GM23338 (cell line): Measurements from ENCODE around the gene GUCY1A1. TPM values are rescaled to one million over a fixed set of nuclear protein-coding genes. Genes with fewer than 3 reads are reported as not detected.

Experiments used
- ATAC-seq: fragments of 200-7000 bp; cut with Tn5 transposase; 3 replicates; pipeline ENCODE4 v1.9.1; 2020
- DNase-seq: peaks from one replicate; pipeline ENCODE4 v3.0.0-alpha.2; 2015; ENCODE audit warnings: low spot score
- H2AFZ ChIP-seq: fragments of 200-600 bp; sonication (generic); 2 replicates; pipeline ENCODE4 v1.8.0; 2016; ENCODE audit warnings: antibody characterized with exemption, mild to moderate bottlenecking, moderate library complexity
- H3F3A ChIP-seq: fragments of 200-600 bp; sonication (generic); replicated peaks from 2 replicates; pipeline ENCODE4 v1.8.0; 2017; ENCODE audit warnings: antibody characterized with exemption, mixed run types, low read depth
- H3K27ac ChIP-seq: fragments of 200-600 bp; sonication (generic); 2 replicates; pipeline ENCODE4 v1.6.1; 2016; ENCODE audit warnings: low read depth
- H3K27me3 ChIP-seq: fragments of 200-600 bp; sonication (generic); 2 replicates; pipeline ENCODE4 v1.8.0; 2016; ENCODE audit warnings: mild to moderate bottlenecking, mixed run types, moderate library complexity; ENCODE audit not compliant: insufficient read depth
- H3K36me3 ChIP-seq: fragments of 200-600 bp; sonication (generic); 2 replicates; pipeline ENCODE4 v1.8.0; 2016; ENCODE audit warnings: mild to moderate bottlenecking; ENCODE audit not compliant: insufficient read depth
- H3K4me1 ChIP-seq: fragments of 200-600 bp; sonication (generic); 2 replicates; pipeline ENCODE4 v1.8.0; 2016; ENCODE audit warnings: mild to moderate bottlenecking, moderate library complexity; ENCODE audit not compliant: insufficient read depth
- H3K4me2 ChIP-seq: fragments of 200-600 bp; sonication (generic); 2 replicates; pipeline ENCODE4 v1.7.1; 2017; ENCODE audit warnings: mixed run types
- H3K4me3 ChIP-seq: fragments of 200-600 bp; sonication (generic); 2 replicates; pipeline ENCODE4 v1.6.1; 2016; ENCODE audit warnings: mixed run types
- H3K79me2 ChIP-seq: fragments of 200-600 bp; sonication (generic); replicated peaks from 2 replicates; pipeline ENCODE4 v1.8.0; 2017; ENCODE audit warnings: mild to moderate bottlenecking; ENCODE audit not compliant: insufficient read depth
- H3K9me2 ChIP-seq: fragments of 200-600 bp; sonication (generic); 2 replicates; pipeline ENCODE4 v1.8.0; 2017; ENCODE audit not compliant: insufficient read depth
- H4K20me1 ChIP-seq: fragments of 200-600 bp; sonication (generic); replicated peaks from 2 replicates; pipeline ENCODE4 v1.8.0; 2017; ENCODE audit warnings: mild to moderate bottlenecking; ENCODE audit not compliant: insufficient read depth
- H3K27ac Mint-ChIP-seq: 2 replicates; pipeline ENCODE4 v1.8.0; 2020; ENCODE audit warnings: inconsistent platforms, mild to moderate bottlenecking, moderate library complexity, mixed read lengths
- H3K27me3 Mint-ChIP-seq: 3 replicates; pipeline ENCODE4 v1.8.0; 2022; ENCODE audit warnings: low read depth, mild to moderate bottlenecking, moderate library complexity, mixed read lengths, inconsistent platforms; ENCODE audit not compliant: insufficient read depth, poor library complexity
- H3K36me3 Mint-ChIP-seq: 3 replicates; pipeline ENCODE4 v1.8.0; 2021; ENCODE audit warnings: low read depth, mild to moderate bottlenecking, inconsistent platforms, moderate library complexity, mixed read lengths
- H3K4me1 Mint-ChIP-seq: 3 replicates; pipeline ENCODE4 v1.8.0; 2020; ENCODE audit warnings: mild to moderate bottlenecking, inconsistent platforms, mixed read lengths
- H3K4me3 Mint-ChIP-seq: 3 replicates; pipeline ENCODE4 v1.8.0; 2021; ENCODE audit warnings: moderate library complexity, mild to moderate bottlenecking, inconsistent platforms, mixed read lengths
- H3K9me3 Mint-ChIP-seq: 3 replicates; pipeline ENCODE4 v1.8.0; 2020; ENCODE audit warnings: moderate library complexity, mild to moderate bottlenecking, inconsistent platforms, mixed read lengths
- CREB1 ChIP-seq: fragments of 250-450 bp; sonication (Bioruptor Pico); IDR thresholded peaks from 2 replicates; pipeline ENCODE4 v1.5.0; 2020; ENCODE audit warnings: low read depth, mild to moderate bottlenecking, moderate library complexity
- EZH2 ChIP-seq: fragments of 200-600 bp; sonication (generic); IDR thresholded peaks from one replicate; pipeline ENCODE4 v1.8.0; 2017; ENCODE audit warnings: antibody characterized with exemption, mild to moderate bottlenecking, low read depth; ENCODE audit not compliant: unreplicated experiment
- EZH2phosphoT487 ChIP-seq: fragments of 200-600 bp; sonication (generic); IDR thresholded peaks from one replicate; pipeline ENCODE4 v1.8.1; 2018; ENCODE audit warnings: antibody characterized with exemption; ENCODE audit not compliant: unreplicated experiment
- JUNB ChIP-seq: IDR thresholded peaks from one replicate; pipeline ENCODE4 v1.6.1; 2016; ENCODE audit warnings: antibody characterized with exemption; ENCODE audit not compliant: unreplicated experiment
- NANOG ChIP-seq: IDR thresholded peaks from 2 replicates; pipeline ENCODE4 v1.6.1; 2016; ENCODE audit warnings: antibody characterized with exemption, borderline replicate concordance
- POLR2AphosphoS5 ChIP-seq: IDR thresholded peaks from 2 replicates; pipeline ENCODE4 v1.6.1; 2016; ENCODE audit warnings: antibody characterized with exemption, low read depth
- STAT1 ChIP-seq: IDR thresholded peaks from one replicate; pipeline ENCODE4 v1.6.1; 2016; ENCODE audit warnings: antibody characterized with exemption; ENCODE audit not compliant: unreplicated experiment
- ZNF114 ChIP-seq: fragments of 250-450 bp; sonication (Bioruptor Pico); IDR thresholded peaks from 2 replicates; pipeline ENCODE4 v1.5.0; 2020; ENCODE audit warnings: mild to moderate bottlenecking, moderate library complexity
- polyA plus RNA-seq: library from polyadenylated mRNA; unstranded; fragments of >200 nt; fragmentation: Nextera tagmentation; extraction: Ambion mirVana; gene quantifications from 2 replicates; pipeline ENCODE4 v1.2.1, GENCODE V29; 2016
- total RNA-seq: library from RNA; depleted of rRNA; stranded (reverse); fragments of >200 nt; shearing (Covaris generic); gene quantifications from 2 replicates; pipeline ENCODE4 v1.2.3, GENCODE V29; 2014
- TF ChIP-seq, protein P1 (sequence below), 2 experiments: fragments of 200-600 bp in 1 of 2; sonication (generic) in 1 of 2; conservative IDR thresholded peaks; 2 replicates each; pipeline versions ENCODE4 v1.5.1 to v1.6.1; 2016 to 2017; ENCODE audit warnings: antibody characterized with exemption in 2 of 2, low read depth in 2 of 2, mild to moderate bottlenecking in 2 of 2, moderate library complexity in 1 of 2
- TF ChIP-seq, protein P2 (sequence below): IDR thresholded peaks from one replicate; pipeline ENCODE4 v1.6.1; 2018; ENCODE audit warnings: antibody characterized with exemption; ENCODE audit not compliant: unreplicated experiment
- TF ChIP-seq, protein P3 (sequence below): IDR thresholded peaks from 2 replicates; pipeline ENCODE4 v1.6.1; 2016; ENCODE audit warnings: antibody characterized with exemption

Gene GUCY1A1
- total and polyA plus RNA-seq, 2 experiments from 2014 or later, result not detected

DNA sequence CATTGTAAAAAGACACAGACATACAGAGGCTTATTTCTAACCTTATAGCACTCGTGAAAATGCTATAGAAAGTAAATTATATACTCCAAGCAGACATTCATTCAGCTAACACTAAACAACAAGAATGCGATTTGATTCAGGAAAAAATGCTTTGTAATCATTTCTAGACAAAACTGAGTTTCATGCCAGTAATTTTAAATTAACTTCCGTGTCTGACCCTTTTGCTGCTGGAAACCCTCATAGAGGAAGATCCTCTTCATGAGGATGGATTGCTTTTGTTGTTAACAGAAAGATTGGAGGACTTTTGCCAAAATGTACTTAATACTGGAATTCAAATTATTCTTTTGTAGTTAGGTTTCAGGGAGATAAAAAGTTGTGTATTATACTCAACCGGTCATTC lies 43.3 kb downstream of the GUCY1A1 start:
- Mint-ChIP-seq H3K4me3 (no peak overlapping the region), H3K27me3 (peaks cover 2% of the 10 kb centered on the region), H3K27ac (no peak overlapping the region), H3K4me1 (peaks cover 6% of the 10 kb centered on the region; the same call in 2 of the 3 replicates), H3K9me3 (no peaks in the 10 kb centered on the region), H3K36me3 (no peaks in the 10 kb centered on the region)
- Histone ChIP-seq H4K20me1 (no peaks in the 10 kb centered on the region), H3K79me2 (no peaks in the 10 kb centered on the region), H3K36me3 (no peaks in the 10 kb centered on the region), H3K4me3 (no peak overlapping the region), H3K4me1 (no peaks in the 10 kb centered on the region), H3K27ac (no peak overlapping the region), H3K4me2 (no peak overlapping the region), H2AFZ (no peak overlapping the region), H3K27me3 (no peaks in the 10 kb centered on the region), H3K9me2 (peaks cover 5% of the 10 kb centered on the region), H3F3A (no peaks in the 10 kb centered on the region)
- DNase-seq (no peak), ATAC-seq (no peak)
- TF ChIP-seq STAT1 (no peak), JUNB (no peak), NANOG (no peak), EZH2 (no peak), ZNF114 (CRISPR knock-in tag) (no peak), EZH2phosphoT487 (no peak), POLR2AphosphoS5 (no peak), CREB1 (no peak)
- TF ChIP-seq, protein P1, sequence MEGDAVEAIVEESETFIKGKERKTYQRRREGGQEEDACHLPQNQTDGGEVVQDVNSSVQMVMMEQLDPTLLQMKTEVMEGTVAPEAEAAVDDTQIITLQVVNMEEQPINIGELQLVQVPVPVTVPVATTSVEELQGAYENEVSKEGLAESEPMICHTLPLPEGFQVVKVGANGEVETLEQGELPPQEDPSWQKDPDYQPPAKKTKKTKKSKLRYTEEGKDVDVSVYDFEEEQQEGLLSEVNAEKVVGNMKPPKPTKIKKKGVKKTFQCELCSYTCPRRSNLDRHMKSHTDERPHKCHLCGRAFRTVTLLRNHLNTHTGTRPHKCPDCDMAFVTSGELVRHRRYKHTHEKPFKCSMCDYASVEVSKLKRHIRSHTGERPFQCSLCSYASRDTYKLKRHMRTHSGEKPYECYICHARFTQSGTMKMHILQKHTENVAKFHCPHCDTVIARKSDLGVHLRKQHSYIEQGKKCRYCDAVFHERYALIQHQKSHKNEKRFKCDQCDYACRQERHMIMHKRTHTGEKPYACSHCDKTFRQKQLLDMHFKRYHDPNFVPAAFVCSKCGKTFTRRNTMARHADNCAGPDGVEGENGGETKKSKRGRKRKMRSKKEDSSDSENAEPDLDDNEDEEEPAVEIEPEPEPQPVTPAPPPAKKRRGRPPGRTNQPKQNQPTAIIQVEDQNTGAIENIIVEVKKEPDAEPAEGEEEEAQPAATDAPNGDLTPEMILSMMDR (conservative IDR thresholded peaks at IDR 0.05; ENCODE audit: low read depth in 2 of 2), result no peak
- TF ChIP-seq, protein P2, sequence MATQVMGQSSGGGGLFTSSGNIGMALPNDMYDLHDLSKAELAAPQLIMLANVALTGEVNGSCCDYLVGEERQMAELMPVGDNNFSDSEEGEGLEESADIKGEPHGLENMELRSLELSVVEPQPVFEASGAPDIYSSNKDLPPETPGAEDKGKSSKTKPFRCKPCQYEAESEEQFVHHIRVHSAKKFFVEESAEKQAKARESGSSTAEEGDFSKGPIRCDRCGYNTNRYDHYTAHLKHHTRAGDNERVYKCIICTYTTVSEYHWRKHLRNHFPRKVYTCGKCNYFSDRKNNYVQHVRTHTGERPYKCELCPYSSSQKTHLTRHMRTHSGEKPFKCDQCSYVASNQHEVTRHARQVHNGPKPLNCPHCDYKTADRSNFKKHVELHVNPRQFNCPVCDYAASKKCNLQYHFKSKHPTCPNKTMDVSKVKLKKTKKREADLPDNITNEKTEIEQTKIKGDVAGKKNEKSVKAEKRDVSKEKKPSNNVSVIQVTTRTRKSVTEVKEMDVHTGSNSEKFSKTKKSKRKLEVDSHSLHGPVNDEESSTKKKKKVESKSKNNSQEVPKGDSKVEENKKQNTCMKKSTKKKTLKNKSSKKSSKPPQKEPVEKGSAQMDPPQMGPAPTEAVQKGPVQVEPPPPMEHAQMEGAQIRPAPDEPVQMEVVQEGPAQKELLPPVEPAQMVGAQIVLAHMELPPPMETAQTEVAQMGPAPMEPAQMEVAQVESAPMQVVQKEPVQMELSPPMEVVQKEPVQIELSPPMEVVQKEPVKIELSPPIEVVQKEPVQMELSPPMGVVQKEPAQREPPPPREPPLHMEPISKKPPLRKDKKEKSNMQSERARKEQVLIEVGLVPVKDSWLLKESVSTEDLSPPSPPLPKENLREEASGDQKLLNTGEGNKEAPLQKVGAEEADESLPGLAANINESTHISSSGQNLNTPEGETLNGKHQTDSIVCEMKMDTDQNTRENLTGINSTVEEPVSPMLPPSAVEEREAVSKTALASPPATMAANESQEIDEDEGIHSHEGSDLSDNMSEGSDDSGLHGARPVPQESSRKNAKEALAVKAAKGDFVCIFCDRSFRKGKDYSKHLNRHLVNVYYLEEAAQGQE, result no peak

DNA sequence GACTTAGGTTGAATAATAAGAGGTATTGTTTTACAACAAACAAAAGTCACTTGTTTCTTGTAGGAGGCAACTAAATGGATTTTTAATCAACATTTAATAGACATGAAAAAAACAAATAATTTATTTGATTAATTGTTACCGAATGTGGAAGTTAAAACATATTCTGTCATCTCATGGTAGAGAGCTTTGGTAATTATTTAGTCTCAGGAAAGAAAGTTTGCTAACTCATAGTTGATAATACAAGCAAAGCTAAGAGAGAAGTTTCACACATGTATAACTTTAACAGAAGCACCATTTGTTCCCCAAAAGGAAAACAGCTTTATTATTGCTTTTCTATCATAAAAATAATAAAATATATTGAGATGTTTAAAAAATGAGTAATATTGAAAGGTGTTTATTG lies 44.9 kb downstream of the GUCY1A1 start:
- Histone ChIP-seq H3K36me3 (no peaks in the 10 kb centered on the region), H3K79me2 (no peaks in the 10 kb centered on the region), H4K20me1 (no peaks in the 10 kb centered on the region), H3K4me3 (no peak overlapping the region), H3K4me1 (no peaks in the 10 kb centered on the region), H3F3A (no peaks in the 10 kb centered on the region), H3K4me2 (no peak overlapping the region), H3K9me2 (peaks cover 5% of the 10 kb centered on the region), H2AFZ (no peak overlapping the region), H3K27me3 (no peaks in the 10 kb centered on the region), H3K27ac (no peak overlapping the region)
- Mint-ChIP-seq H3K4me3 (no peak overlapping the region), H3K27me3 (peaks cover 5% of the 10 kb centered on the region), H3K36me3 (no peaks in the 10 kb centered on the region), H3K4me1 (peaks cover 1% of the 10 kb centered on the region; the same call in 1 of the 3 replicates), H3K9me3 (no peaks in the 10 kb centered on the region), H3K27ac (no peak overlapping the region)
- no peak for TF ChIP-seq POLR2AphosphoS5
- no peak for TF ChIP-seq EZH2phosphoT487
- TF ChIP-seq, protein P2, result no peak
- TF ChIP-seq EZH2, result no peak
- no peak for TF ChIP-seq STAT1
- TF ChIP-seq, protein P3, sequence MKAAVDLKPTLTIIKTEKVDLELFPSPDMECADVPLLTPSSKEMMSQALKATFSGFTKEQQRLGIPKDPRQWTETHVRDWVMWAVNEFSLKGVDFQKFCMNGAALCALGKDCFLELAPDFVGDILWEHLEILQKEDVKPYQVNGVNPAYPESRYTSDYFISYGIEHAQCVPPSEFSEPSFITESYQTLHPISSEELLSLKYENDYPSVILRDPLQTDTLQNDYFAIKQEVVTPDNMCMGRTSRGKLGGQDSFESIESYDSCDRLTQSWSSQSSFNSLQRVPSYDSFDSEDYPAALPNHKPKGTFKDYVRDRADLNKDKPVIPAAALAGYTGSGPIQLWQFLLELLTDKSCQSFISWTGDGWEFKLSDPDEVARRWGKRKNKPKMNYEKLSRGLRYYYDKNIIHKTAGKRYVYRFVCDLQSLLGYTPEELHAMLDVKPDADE, result no peak
- TF ChIP-seq NANOG, result no peak
- no peak for TF ChIP-seq CREB1
- ATAC-seq, result no peak
- DNase-seq, result no peak
